NCI-H2196 (cell line): ENCODE data around the gene NFYC.

ENCODE experiments used
- DNase-seq: peaks from one replicate; lab custom pipeline; 2025; ENCODE audit not compliant: unreplicated experiment; lab: John Stamatoyannopoulos, UW

NFYC gene

GRCh38 chr1:40794974-40795715, 103.6 kb downstream of the NFYC start:
- no peak for DNase-seq

- no peak for DNase-seq
These were observed 104.5 kb downstream of the NFYC start for GRCh38 chr1:40795811-40796586.

DNA sequence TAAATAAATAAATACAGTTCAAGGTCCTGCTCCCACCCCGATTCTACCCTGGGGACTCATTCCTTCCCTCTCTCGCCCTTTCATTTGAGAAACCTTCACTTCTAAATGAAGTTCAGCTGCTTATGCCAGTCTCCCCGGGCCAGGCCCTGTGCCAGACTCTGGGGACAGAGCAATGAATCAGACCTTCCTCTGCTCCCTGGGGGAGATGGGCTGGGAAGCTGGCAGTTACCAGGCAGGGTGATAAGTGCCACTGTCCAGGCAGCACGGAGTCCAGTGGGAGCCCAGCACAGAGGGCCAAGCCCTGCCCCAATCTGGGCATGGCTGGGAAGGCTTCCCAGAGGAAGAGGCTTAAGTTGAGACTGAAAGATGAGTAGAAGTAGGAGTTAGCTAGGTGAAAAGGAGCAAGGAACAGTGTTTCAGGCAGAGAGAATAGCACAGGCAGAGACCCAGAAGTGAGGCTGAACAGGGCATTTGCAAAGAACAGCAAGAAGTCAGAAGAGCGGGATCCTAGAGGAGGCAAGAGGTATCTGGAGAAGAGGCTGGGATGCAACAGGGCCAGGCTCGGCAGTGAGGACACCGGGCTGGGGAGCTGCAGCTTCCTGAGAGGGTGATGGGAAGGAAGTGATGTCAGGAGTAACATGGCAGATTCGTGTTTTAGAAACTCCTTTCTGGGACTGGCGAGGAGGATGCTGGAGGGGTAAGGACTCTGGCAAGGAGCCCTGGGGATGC, 105.6 kb downstream of the NFYC start:
- no peak for DNase-seq

DNA sequence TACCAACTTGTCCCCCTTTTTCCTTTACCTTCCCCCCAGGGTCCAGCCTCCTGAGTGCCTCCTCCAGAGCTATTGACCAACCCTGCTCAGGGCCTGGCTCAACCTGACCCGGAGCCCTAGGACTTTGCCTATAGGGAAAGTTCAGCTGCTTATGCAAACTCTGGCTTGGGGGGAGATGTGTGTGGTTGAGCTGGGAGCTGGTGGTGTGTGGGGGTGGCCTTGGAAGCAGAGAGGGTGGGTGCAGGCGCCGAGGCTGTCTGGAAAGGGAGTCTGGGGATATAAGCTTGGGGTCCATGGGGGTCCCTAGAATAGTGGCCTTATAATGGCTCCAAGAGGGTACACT, 106.1 kb downstream of the NFYC start:
- no peak for DNase-seq

DNA sequence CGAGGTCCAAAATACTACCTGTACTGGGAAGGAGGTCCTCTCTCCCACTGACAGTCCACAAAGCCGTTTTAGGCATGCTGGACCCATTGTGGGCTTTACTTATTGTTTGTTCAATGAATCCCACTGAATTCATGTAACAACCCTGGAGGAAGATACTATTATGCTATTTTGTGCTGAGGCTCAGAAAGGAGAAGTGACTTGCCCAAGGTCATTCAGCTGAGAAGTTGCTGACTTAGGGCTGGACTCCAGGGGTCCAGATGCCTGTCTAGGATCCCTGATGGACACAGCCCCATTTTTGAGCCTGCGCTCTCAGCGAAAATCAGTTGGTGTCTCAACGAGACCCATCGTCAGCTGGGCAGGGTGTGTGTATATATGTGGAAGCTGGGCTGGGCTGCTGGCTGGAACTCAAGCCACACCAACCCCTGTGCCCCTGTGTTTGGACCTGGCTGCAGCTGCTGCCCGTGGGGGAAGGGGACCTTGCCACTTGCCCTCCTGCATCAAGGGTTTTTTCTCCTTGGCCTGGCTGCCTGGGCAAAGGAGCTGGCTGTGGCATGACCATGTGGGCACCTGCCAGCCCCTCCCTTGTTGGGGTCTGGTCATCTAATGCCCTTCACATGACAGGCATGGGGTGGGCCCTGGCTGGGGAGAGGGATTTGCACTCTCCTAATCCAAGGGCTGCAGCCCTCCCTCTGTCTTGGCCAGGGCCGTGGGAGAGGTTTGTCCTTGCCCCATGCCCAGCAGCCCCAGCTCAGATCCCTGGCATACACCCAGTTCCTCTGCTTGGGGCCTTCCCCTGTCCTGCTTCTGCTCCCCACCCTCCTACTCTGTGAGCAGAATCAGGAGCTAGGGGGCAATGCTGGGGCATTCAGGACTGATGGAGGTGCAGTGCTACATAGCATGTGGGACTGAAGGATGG, 107.1 kb downstream of the NFYC start:
- DNase-seq = no peak

DNA sequence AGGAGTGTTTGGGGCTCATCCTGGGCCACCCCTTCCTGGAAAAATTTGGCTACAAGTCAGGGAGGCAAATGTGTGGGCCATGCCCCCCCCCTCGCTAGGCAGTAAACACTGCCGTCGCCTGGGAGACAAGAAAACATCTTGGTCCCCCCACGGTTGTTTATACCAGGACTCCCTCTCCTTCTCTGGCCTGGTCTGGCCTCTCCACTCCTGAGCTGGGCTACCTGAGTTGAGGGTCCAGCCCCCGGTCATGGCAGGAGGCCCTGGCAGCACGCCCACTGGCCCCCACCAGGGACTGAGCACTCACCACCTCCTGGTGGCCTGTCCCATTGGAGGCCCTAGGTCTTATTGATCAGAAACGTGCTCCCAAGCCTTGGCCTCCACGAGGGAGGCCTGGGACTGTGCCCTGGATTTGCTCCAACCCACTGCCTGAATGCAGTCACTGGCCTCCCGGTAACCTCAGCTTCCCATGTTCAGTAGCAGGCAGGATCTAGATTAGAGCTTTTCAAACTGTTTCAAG, 107.9 kb downstream of the NFYC start:
- DNase-seq = no peak

DNA sequence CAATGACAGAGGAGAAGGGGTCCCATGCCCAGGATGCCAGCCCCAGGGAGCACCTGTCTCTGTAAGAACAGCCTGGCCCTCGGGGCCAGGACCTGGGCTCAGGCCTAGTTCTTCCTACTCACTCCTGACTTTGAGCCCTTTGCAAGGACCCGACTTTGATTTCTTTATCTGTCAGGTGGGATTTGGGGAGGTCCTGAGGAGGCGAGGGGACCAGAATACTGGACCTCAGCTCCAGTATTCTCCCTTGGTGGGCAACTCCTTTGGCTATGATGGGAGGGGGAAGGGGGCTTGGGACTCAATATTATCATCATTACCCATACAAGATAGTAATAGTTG, 110.2 kb downstream of the NFYC start:
- no peak for DNase-seq

- DNase-seq = peak; percentile 85
These were observed 110.7 kb downstream of the NFYC start for GRCh38 chr1:40802078-40802741.

- DNase-seq = no peak
These were observed 111.2 kb downstream of the NFYC start for GRCh38 chr1:40802742-40803113.

DNA sequence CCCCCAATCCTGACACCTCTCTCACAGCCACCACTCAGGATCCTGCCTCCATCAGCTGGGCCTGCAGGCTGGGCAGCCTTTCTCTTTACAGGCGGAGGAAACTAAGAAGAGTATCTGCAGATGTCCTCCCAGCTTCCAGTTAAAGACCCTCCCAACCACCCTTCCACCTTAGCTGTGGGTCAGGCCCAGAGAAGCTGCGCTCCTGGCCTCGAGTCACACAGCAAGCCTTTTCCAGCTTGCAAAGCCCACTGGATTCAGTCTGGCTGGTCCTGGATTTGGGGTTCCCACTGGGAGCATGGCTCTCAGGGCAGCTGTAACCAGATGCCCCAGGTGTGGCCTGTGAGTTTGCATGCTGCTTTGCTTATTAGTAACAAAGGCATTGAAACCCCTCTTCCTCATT, 111.9 kb downstream of the NFYC start:
- no peak for DNase-seq

DNA sequence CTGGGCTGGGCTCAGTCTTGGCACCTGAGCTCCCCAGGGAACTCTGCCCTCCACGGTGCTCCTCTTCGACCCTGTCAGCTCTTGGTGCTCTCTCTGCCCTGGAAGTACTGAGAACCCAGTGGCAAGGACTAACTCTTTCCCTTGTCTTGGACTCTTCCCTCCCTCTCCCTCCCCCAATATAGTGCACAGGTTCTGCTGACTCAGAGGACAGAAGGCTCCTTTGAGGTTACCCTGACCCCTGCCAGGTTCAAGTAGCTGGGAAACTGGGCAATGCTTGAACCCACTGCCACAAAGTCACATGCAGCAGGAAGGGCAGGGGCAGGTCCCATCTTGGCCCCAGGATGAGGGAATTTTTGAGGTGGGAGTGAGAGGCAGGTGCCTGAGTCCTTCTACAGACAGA, 112.4 kb downstream of the NFYC start:
- DNase-seq = no peak

- no peak for DNase-seq
These were observed 114.7 kb downstream of the NFYC start for GRCh38 chr1:40806240-40806639.

- DNase-seq = no peak
These were observed 115.5 kb downstream of the NFYC start for GRCh38 chr1:40806731-40807695.

DNA sequence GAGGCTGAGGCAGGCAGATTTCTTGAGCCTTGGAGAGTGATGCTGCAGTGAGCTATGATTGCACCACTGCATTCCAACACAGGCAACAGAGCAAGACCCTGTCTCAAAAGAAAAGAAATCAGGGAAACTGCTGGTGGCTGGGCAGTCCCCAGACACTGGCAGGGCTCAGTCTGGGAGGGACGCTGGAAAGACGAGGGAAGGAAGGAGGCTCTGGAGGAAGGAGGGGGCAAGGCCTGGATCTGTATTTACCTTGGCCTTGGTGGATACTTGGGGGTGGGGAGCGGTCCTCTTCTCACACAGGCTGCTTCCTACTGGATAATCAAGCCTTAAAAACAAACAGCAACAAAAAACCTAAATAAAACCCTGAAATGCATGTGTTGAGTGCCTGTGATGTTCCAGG, 116.5 kb downstream of the NFYC start:
- DNase-seq = no peak

- DNase-seq = no peak
These were observed 116.9 kb downstream of the NFYC start for GRCh38 chr1:40808444-40808843.

- DNase-seq = no peak
These were observed 117.4 kb downstream of the NFYC start for GRCh38 chr1:40808909-40809308.

DNA sequence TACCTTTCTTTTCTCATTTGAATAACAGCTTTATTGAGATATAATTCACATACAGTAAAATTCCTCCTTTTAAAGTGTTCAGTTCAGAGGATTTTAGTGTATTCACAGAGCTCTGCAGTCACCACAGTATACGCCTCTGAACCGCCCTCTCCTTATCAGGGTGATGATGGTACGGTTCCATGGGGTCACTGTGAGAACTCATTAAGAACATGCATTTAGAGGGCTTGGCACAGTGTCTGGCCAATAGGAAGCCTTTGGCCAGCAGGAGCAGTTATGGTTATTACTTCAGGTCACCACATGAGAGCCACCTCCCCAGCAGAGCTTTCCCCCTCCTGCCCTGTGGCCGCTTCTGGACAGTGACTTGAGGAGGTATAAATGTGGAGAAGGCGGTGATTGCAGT, 119.4 kb downstream of the NFYC start:
- no peak for DNase-seq

- DNase-seq = no peak
These were observed 123.9 kb downstream of the NFYC start for GRCh38 chr1:40815420-40815819.

GRCh38 chr1:40817791-40818263, 126.3 kb downstream of the NFYC start:
- DNase-seq = no peak
